Esophagus (tissue), 2 donors: Measurements from ENCODE around the gene DTWD2. TPM values are rescaled to one million over a fixed set of nuclear protein-coding genes. Genes with fewer than 3 reads are reported as not detected.
"Not testable (repeated sequence)": the region's sequence is repeated elsewhere in the genome, so short reads cannot be mapped to it uniquely, and the experiment has no call there.

Experiments
- H3K27ac ChIP-seq, 2 donors: one replicate each; pipeline ENCODE4 v1.5.1; 2013; ENCODE audit warnings: low read depth in 2 of 2, mild to moderate bottlenecking in 2 of 2, inconsistent platforms in 1 of 2, low read length in 1 of 2, moderate library complexity in 1 of 2
- H3K27me3 ChIP-seq, 2 donors: one replicate each; pipeline ENCODE4 v1.6.1; 2013; ENCODE audit warnings: low read length in 2 of 2, control low read depth in 1 of 2, mild to moderate bottlenecking in 1 of 2; ENCODE audit not compliant: insufficient read depth in 2 of 2, control insufficient read depth in 1 of 2
- H3K36me3 ChIP-seq, 2 donors: one replicate each; pipeline ENCODE4 v1.6.1; 2013; ENCODE audit warnings: low read length in 1 of 2; ENCODE audit not compliant: control insufficient read depth in 2 of 2, insufficient read depth in 2 of 2
- H3K4me1 ChIP-seq, 2 donors: one replicate each; pipeline ENCODE4 v1.6.1; 2013; ENCODE audit warnings: low read length in 1 of 2; ENCODE audit not compliant: control insufficient read depth in 2 of 2, insufficient read depth in 2 of 2
- H3K4me3 ChIP-seq, 2 donors: one replicate each; pipeline ENCODE4 v1.5.1; 2013; ENCODE audit warnings: low read length in 2 of 2, mild to moderate bottlenecking in 2 of 2, low read depth in 1 of 2, moderate library complexity in 1 of 2
- H3K9me3 ChIP-seq, 2 donors: one replicate each; pipeline ENCODE4 v1.6.1; 2013; ENCODE audit warnings: mild to moderate bottlenecking in 2 of 2, low read depth in 1 of 2, low read length in 1 of 2, moderate library complexity in 1 of 2; ENCODE audit not compliant: control insufficient read depth in 2 of 2, insufficient read depth in 1 of 2
- WGBS, 2 donors: extraction: QIAGEN DNeasy Blood & Tissue Kit; methylation state at CpG; one replicate each; pipeline ENCODE4 v1.1.7; 2013; 5-methylcytosine and 5-hydroxymethylcytosine counted together
- polyA plus RNA-seq, 2 donors: library from polyadenylated mRNA; stranded (reverse); fragments of 200-250 nt; gene quantifications; one replicate each; pipeline ENCODE4 v1.2.3, GENCODE V29; 2013
- donor health status: healthy with polysubstance abuse.
- donor health status: Bipolar disorder and iron deficiency.

DTWD2 gene
- polyA plus RNA-seq, 2 donors: 2.1 to 2.6 TPM

DNA sequence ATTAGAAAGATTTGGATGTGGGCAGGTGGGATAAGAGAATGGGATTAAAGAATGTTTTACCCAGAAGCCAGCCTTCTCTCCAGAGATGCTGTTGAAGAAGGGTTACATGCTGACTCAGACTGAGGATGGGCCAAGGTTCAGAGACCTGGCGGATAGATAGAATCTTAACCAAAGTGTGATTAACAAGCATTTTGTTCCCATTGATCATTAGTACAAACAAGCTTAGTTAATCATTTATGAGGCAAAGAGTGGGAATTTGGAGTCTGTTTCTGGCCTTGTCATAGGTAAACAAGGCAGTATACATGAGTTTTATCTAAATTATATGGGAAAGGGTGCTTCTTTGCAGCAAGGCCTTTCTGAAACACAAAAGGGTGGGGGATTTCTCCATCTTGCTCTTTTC lies 20.8 kb upstream of the DTWD2 start:
- H3K27me3 ChIP-seq: no peaks in the 10 kb centered on the region
- 82 to 84% methylated on average over 1 of the region's 1 CpG for WGBS, 2 donors
- no peaks in the 10 kb centered on the region for H3K36me3 ChIP-seq
- H3K4me1 ChIP-seq: no peaks in the 10 kb centered on the region
- no peak overlapping the region for H3K4me3 ChIP-seq
- H3K9me3 ChIP-seq: no peaks in the 10 kb centered on the region
- H3K27ac ChIP-seq: no peak overlapping the region

DNA sequence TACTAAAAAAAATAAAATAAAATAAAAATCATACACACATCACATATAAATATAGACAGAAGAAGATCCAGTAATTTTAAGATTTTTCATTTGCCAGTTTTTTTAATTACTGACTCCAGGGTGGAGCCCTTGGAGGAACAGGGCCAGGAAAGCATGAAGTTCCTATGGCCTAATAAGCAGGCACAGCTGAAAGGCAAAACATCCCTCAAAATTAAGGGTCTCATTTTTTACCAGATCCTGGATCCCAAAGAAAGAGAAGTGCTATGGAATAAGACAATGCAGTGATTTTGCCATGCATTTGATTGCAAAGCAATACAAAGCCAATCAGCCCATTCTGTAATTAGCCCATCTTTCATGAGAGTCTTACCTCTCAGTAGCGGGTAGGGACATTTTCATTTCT lies 11.3 kb upstream of the DTWD2 start:
- Histone ChIP-seq H3K27ac (no peak overlapping the region), H3K36me3 (no peaks in the 10 kb centered on the region), H3K27me3 (no peaks in the 10 kb centered on the region), H3K4me3 (no peak overlapping the region), H3K4me1 (no peaks in the 10 kb centered on the region), H3K9me3 (no peaks in the 10 kb centered on the region)
- WGBS, 2 donors: 97% methylated on average over 1 of the region's 1 CpG

DNA sequence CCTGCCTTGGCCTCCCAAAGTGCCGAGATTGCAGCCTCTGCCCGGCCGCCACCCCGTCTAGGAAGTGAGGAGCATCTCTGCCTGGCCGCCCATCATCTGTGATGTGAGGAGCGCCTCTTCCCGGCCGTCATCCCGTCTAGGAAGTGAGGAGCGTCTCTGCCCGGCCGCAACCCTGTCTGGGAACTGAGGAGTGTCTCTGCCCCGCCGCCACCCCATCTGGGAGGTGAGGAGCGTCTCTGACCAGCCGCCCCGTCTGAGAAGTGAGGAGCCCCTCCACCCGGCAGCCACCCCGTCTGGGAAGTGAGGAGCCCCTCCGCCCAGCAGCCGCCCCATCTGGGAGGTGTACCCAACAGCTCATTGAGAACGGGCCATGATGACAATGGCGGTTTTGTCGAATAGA lies 10.5 kb upstream of the DTWD2 start:
- H3K9me3 ChIP-seq, H3K27ac ChIP-seq, H3K4me3 ChIP-seq, H3K4me1 ChIP-seq, H3K27me3 ChIP-seq, H3K36me3 ChIP-seq: not testable (repeated sequence)
- 94 to 98% methylated on average over 24 of the region's 24 CpGs for WGBS, 2 donors

DNA sequence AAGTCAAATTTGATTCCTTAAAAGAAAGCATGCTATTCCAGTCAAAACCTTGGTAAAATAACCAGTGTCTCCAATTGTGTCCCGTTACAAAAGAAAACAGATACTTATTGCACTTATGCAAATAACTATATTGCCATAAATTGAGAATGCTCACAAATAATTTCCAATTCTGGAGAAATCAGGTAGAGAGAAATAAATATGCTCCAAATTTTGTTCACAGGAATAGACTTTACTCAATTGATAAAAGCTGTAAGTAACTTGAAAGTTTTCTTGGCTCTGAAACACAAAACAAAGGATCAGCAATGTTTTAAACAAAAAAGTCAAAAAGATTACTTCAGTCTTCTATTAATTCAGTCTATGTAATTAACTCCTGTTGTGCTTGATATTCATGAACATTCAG lies 7.8 kb upstream of the DTWD2 start:
- H3K27me3 ChIP-seq: no peaks in the 10 kb centered on the region
- 83 to 89% methylated on average over 1 of the region's 1 CpG for WGBS, 2 donors
- H3K4me1 ChIP-seq: no peaks in the 10 kb centered on the region
- H3K36me3 ChIP-seq: no peaks in the 10 kb centered on the region
- H3K27ac ChIP-seq: no peak overlapping the region
- H3K9me3 ChIP-seq: no peaks in the 10 kb centered on the region
- no peak overlapping the region for H3K4me3 ChIP-seq

DNA sequence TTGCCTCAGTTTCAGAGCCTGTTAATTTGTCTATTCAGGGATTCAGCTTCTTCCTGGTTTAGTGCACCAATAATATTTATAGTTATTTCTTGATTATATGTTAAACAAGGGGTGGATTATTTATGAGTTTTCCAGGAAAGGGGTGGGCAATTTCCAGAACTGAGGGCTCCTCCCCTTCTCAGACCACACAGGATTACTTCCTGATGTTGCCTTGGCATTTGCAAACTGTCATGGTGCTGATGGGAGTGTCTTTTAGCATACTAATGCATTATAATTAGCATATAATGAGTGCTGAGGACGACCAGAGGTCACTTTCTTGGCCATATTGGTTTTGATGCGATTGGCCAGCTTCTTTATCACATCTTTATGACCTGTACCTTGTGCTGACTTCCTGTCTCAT lies 6.2 kb upstream of the DTWD2 start:
- no peaks in the 10 kb centered on the region for H3K4me1 ChIP-seq
- H3K4me3 ChIP-seq: no peak overlapping the region
- whole genome bisulfite sequencing, 2 donors: 68 to 82% methylated on average over 2 of the region's 2 CpGs
- H3K36me3 ChIP-seq: no peaks in the 10 kb centered on the region
- no peaks in the 10 kb centered on the region for H3K9me3 ChIP-seq
- no peak overlapping the region for H3K27ac ChIP-seq
- no peaks in the 10 kb centered on the region for H3K27me3 ChIP-seq

DNA sequence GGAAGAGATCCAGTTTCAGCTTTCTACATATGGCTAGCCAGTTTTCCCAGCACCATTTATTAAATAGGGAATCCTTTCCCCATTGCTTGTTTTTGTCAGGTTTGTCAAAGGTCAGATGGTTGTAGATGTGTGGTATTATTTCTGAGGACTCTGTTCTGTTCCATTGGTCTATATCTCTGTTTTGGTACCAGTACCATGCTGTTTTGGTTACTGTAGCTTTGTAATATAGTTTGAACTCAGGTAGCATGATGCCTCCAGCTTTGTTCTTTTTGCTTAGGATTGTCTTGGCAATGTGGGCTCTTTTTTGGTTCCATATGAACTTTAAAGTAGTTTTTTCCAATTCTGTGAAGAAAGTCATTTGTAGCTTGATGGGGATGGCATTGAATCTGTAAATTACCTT lies 4.8 kb upstream of the DTWD2 start:
- not testable (repeated sequence) for H3K9me3 ChIP-seq, H3K4me1 ChIP-seq, H3K27ac ChIP-seq, H3K27me3 ChIP-seq, H3K4me3 ChIP-seq, H3K36me3 ChIP-seq

DNA sequence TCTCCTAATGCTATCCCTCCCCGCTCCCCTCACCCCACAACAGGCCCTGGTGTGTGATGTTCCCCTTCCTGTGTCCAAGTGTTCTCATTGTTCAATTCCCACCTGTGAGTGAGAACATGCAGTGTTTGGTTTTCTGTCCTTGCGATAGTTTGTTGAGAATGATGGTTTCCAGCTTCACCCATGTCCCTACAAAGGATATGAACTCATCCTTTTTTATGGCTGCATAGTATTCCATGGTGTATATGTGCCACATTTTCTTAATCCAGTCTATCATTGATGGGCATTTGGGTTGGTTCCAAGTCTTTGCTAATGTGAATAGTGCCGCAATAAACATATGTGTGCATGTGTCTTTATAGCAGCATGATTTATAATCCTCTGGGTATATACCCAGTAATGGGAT lies 3.7 kb upstream of the DTWD2 start:
- H3K4me1 ChIP-seq, H3K27me3 ChIP-seq, H3K9me3 ChIP-seq, H3K36me3 ChIP-seq, H3K4me3 ChIP-seq, H3K27ac ChIP-seq: not testable (repeated sequence)
- WGBS, 2 donors: 88 to 95% methylated on average over 3 of the region's 3 CpGs

DNA sequence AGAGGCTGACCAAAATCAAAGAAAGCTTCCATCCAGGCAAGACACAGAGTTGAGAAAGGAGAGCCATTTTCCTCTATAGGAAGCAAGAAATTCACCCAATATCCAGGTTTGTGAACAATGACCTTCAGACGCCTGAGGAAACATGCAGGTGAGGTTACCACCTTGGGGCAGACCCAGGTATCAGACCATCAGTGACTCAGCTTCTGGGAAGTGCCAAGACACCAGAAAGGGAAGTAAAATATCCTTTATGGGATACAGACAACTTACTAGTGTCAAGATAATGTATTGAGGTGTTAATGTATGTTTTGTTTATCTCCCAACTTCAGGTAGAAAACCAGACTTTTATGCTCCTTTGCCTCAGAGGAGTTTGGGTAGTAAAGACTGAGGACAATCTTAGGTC lies 2.2 kb upstream of the DTWD2 start:
- Histone ChIP-seq H3K27me3 (no peaks in the 10 kb centered on the region), H3K27ac (no peak overlapping the region), H3K4me1 (no peaks in the 10 kb centered on the region), H3K4me3 (no peak overlapping the region), H3K36me3 (no peaks in the 10 kb centered on the region), H3K9me3 (no peaks in the 10 kb centered on the region)
- 67 to 69% methylated on average over 1 of the region's 1 CpG for WGBS, 2 donors

DNA sequence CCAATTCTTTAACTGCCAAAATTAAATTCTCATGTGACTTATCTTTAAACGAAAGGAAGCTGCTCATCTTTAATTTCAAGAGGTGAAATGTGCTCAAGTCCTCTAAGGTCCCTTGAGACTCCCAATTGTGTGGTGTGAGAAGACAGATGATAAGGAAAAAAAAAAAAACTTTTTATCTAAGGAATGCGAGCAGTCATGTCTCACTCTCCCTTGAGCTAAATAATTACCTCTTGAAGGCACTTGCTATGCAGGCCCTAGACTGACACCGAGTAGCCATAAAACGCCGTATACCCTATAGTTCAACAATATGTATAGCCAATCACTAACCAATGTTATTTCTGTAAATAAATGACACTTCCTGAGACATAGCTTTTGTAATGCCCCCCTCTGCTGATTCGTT lies 1.5 kb upstream of the DTWD2 start:
- H3K4me3 ChIP-seq: no peak overlapping the region
- H3K27me3 ChIP-seq: no peaks in the 10 kb centered on the region
- no peaks in the 10 kb centered on the region for H3K36me3 ChIP-seq
- WGBS, 2 donors: 79 to 84% methylated on average over 6 of the region's 6 CpGs
- no peaks in the 10 kb centered on the region for H3K9me3 ChIP-seq
- H3K4me1 ChIP-seq: no peaks in the 10 kb centered on the region
- no peak overlapping the region for H3K27ac ChIP-seq

DNA sequence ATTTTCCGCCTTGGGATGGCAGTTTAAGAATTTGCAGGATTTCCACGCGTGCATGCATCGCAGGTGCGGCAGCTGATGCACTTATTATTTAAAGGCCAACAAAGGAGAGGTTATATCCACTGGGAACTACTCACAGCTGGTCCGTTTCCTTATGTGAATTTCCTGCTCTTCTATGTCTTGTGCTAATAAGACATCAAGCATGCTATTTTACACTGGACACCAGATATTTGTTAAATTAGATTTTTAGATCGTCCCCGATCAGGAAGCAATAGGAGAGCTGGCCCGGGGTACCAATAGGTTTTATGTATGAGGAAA lies 476 bp upstream of the DTWD2 start:
- no peaks in the 10 kb centered on the region for H3K36me3 ChIP-seq
- peak overlapping the region; percentile 73 to 90 for H3K4me3 ChIP-seq
- 18 to 35% methylated on average over 9 of the region's 9 CpGs for WGBS, 2 donors
- H3K27me3 ChIP-seq: no peaks in the 10 kb centered on the region
- H3K4me1 ChIP-seq: no peaks in the 10 kb centered on the region
- H3K9me3 ChIP-seq: no peaks in the 10 kb centered on the region
- H3K27ac ChIP-seq: peak overlapping the region; percentile 97

DNA sequence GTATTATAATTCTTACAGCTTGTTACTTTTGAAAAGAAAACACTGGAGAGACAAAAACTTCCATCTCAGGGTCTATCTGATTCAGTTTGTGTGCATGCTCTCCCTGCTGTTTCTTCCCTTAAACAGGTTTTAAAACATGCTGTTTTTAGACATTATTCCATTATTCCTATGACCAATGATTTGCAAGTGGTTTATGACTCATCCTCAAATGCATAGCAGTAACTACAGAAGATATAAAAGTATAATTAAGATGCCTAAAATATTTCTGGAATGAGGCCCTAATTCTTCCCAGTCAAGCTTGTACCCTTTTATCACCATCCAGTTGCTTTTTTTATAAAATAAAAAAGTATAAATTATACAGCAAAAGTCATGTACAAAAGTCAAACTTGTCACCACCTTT lies 3.7 kb downstream of the DTWD2 start:
- no peaks in the 10 kb centered on the region for H3K4me1 ChIP-seq
- H3K36me3 ChIP-seq: no peaks in the 10 kb centered on the region
- H3K27me3 ChIP-seq: no peaks in the 10 kb centered on the region
- H3K4me3 ChIP-seq: no peak overlapping the region
- H3K9me3 ChIP-seq: no peaks in the 10 kb centered on the region
- no peak overlapping the region for H3K27ac ChIP-seq
